IMR-90 (cell line): ENCODE data around the gene ONECUT1. TPM values are rescaled to one million over a fixed set of nuclear protein-coding genes. Genes with fewer than 3 reads are reported as not detected.

ENCODE experiments used
- ATAC-seq: fragments of 200-7000 bp; cut with Tn5 transposase; 2 replicates; pipeline ENCODE4 v1.9.1; 2020; ENCODE audit warnings: low read depth, mild to moderate bottlenecking, moderate library complexity
- BruUV-seq: library from RNA; stranded (reverse); fragments of 400-500 nt; replicated peaks from 2 replicates; lab custom pipeline; 2021; lab: Mats Ljungman, UMichigan
- CTCF ChIA-PET: fragments of 300-600 bp; formaldehyde crosslinking; extraction: SDS; loops from one replicate; lab custom pipeline; 2021; ENCODE audit warnings: antibody characterized with exemption; lab: Yijun Ruan, JAX
- POLR2A ChIA-PET: fragments of 300-600 bp; sonication (Branson Sonifier 250); formaldehyde crosslinking; loops from one replicate; lab custom pipeline; 2022; ENCODE audit warnings: antibody characterized with exemption; ENCODE audit not compliant: unreplicated experiment; lab: Charles Lee
- DNase-seq: peaks from one replicate; pipeline ENCODE4 v3.0.0; 2013
- H2AFZ ChIP-seq: replicated peaks from 2 replicates; pipeline ENCODE3; 2013; ENCODE audit warnings: low read length, mild to moderate bottlenecking; ENCODE audit not compliant: poor library complexity
- H2AK5ac ChIP-seq: 2 replicates; pipeline ENCODE4 v1.6.1; 2013; ENCODE audit warnings: low read depth, low read length, inconsistent platforms
- H2AK9ac ChIP-seq: replicated peaks from 2 replicates; pipeline ENCODE3; 2013; ENCODE audit warnings: mild to moderate bottlenecking, low read depth, low read length, moderate library complexity; ENCODE audit not compliant: poor library complexity
- H2BK120ac ChIP-seq: 2 replicates; pipeline ENCODE4 v1.6.1; 2013; ENCODE audit warnings: low read depth, low read length, inconsistent platforms
- H2BK15ac ChIP-seq: 3 replicates; pipeline ENCODE4 v1.6.1; 2013; ENCODE audit warnings: low read depth, low read length, inconsistent platforms
- H2BK20ac ChIP-seq: 2 replicates; pipeline ENCODE4 v1.6.1; 2013; ENCODE audit warnings: low read depth, mild to moderate bottlenecking, inconsistent platforms, low read length, moderate library complexity
- H2BK5ac ChIP-seq: 2 replicates; pipeline ENCODE4 v1.6.1; 2013; ENCODE audit warnings: mild to moderate bottlenecking, low read depth, low read length, inconsistent platforms; ENCODE audit not compliant: poor library complexity, severe bottlenecking
- H3K14ac ChIP-seq: replicated peaks from 2 replicates; pipeline ENCODE4 v1.6.1; 2013; ENCODE audit warnings: low read depth, low read length, inconsistent platforms
- H3K18ac ChIP-seq: 2 replicates; pipeline ENCODE4 v1.6.1; 2013; ENCODE audit warnings: low read depth, low read length, control low read depth
- H3K23ac ChIP-seq: 2 replicates; pipeline ENCODE4 v1.6.1; 2013; ENCODE audit warnings: low read depth, low read length, inconsistent platforms
- H3K27ac ChIP-seq: 2 replicates; pipeline ENCODE4 v1.5.1; 2013; ENCODE audit warnings: mild to moderate bottlenecking, control low read depth, low read length; ENCODE audit not compliant: insufficient read depth
- H3K27me3 ChIP-seq: 2 replicates; pipeline ENCODE4 v1.6.1; 2013; ENCODE audit warnings: low read length; ENCODE audit not compliant: control insufficient read depth, insufficient read depth
- H3K36me3 ChIP-seq: 2 replicates; pipeline ENCODE4 v1.6.1; 2013; ENCODE audit warnings: low read length, mixed read lengths; ENCODE audit not compliant: control insufficient read depth, insufficient read depth
- H3K4ac ChIP-seq: 2 replicates; pipeline ENCODE4 v1.6.1; 2013; ENCODE audit warnings: low read depth, low read length, inconsistent platforms
- H3K4me1 ChIP-seq: 2 replicates; pipeline ENCODE4 v1.6.1; 2013; ENCODE audit warnings: low read length, mixed read lengths; ENCODE audit not compliant: control insufficient read depth, insufficient read depth
- H3K4me2 ChIP-seq: 2 replicates; pipeline ENCODE4 v1.6.1; 2013; ENCODE audit warnings: low read depth, mild to moderate bottlenecking, control low read depth, low read length, moderate library complexity
- H3K4me3 ChIP-seq: 2 replicates; pipeline ENCODE4 v1.5.1; 2013; ENCODE audit warnings: low read depth, mild to moderate bottlenecking, control low read depth, low read length, moderate library complexity; ENCODE audit not compliant: insufficient read depth
- H3K56ac ChIP-seq: 2 replicates; pipeline ENCODE4 v1.6.1; 2013; ENCODE audit warnings: low read length, inconsistent platforms; ENCODE audit not compliant: insufficient read depth; ENCODE audit errors: extremely low read depth
- H3K79me1 ChIP-seq, 2 experiments: 2 replicates each; pipeline ENCODE4 v1.6.1; 2013; ENCODE audit warnings: low read length in 2 of 2, inconsistent platforms in 1 of 2, low read depth in 1 of 2
- H3K9ac ChIP-seq: 2 replicates; pipeline ENCODE4 v1.6.1; 2013; ENCODE audit warnings: low read depth, low read length, control low read depth
- H3K9me1 ChIP-seq: 2 replicates; pipeline ENCODE4 v1.6.1; 2013; ENCODE audit warnings: low read length, inconsistent platforms; ENCODE audit not compliant: insufficient read depth
- H3K9me3 ChIP-seq: 2 replicates; pipeline ENCODE4 v1.6.1; 2013; ENCODE audit warnings: low read length; ENCODE audit not compliant: control insufficient read depth, insufficient read depth
- H4K20me1 ChIP-seq: 2 replicates; pipeline ENCODE4 v1.6.1; 2013; ENCODE audit warnings: low read length, inconsistent platforms; ENCODE audit not compliant: insufficient read depth
- H4K5ac ChIP-seq: 2 replicates; pipeline ENCODE4 v1.6.1; 2013; ENCODE audit warnings: mild to moderate bottlenecking, low read depth, low read length, control low read depth
- H4K8ac ChIP-seq, 2 experiments: 2 replicates each; pipeline ENCODE4 v1.6.1; 2013; ENCODE audit warnings: low read depth in 2 of 2, low read length in 2 of 2, control low read depth in 1 of 2, inconsistent platforms in 1 of 2
- H4K91ac ChIP-seq: 2 replicates; pipeline ENCODE4 v1.6.1; 2013; ENCODE audit warnings: low read depth, low read length, inconsistent platforms; ENCODE audit not compliant: insufficient read depth
- BHLHE40 ChIP-seq: fragments of 150-350 bp; IDR thresholded peaks from 2 replicates; pipeline ENCODE4 v1.6.1; 2016; ENCODE audit warnings: mild to moderate bottlenecking, low read depth, low read length
- CTCF ChIP-seq: conservative IDR thresholded peaks from 2 replicates; pipeline ENCODE4 v1.5.1; 2012; ENCODE audit warnings: mild to moderate bottlenecking, low read depth, low read length, improper control_type of control experiment
- FOS ChIP-seq: fragments of 150-350 bp; IDR thresholded peaks from 2 replicates; pipeline ENCODE4 v1.6.1; 2016; ENCODE audit warnings: low read depth, low read length
- MAFK ChIP-seq: IDR thresholded peaks from 2 replicates; pipeline ENCODE4 v1.6.1; 2012; ENCODE audit warnings: low read depth, low read length, improper control_type of control experiment
- MAZ ChIP-seq: IDR thresholded peaks from 2 replicates; pipeline ENCODE4 v1.6.1; 2012; ENCODE audit warnings: low read depth, mild to moderate bottlenecking, low read length, improper control_type of control experiment, moderate library complexity, borderline replicate concordance
- MXI1 ChIP-seq: IDR thresholded peaks from 2 replicates; pipeline ENCODE4 v1.6.1; 2012; ENCODE audit warnings: low read depth, mild to moderate bottlenecking, low read length, moderate library complexity, borderline replicate concordance
- NFE2L2 ChIP-seq: fragments of 150-350 bp; IDR thresholded peaks from 2 replicates; pipeline ENCODE4 v1.6.1; 2016; ENCODE audit warnings: low read depth, mild to moderate bottlenecking, low read length
- POLR2A ChIP-seq: IDR thresholded peaks from 2 replicates; pipeline ENCODE4 v1.6.1; 2012; ENCODE audit warnings: mild to moderate bottlenecking, low read depth, low read length
- RAD21 ChIP-seq: IDR thresholded peaks from 2 replicates; pipeline ENCODE4 v1.6.1; 2012; ENCODE audit warnings: low read length, improper control_type of control experiment
- RCOR1 ChIP-seq: IDR thresholded peaks from 2 replicates; pipeline ENCODE4 v1.6.1; 2012; ENCODE audit warnings: mild to moderate bottlenecking, low read length, improper control_type of control experiment; ENCODE audit not compliant: insufficient replicate concordance
- SMC3 ChIP-seq: fragments of 150-350 bp; IDR thresholded peaks from 2 replicates; pipeline ENCODE4 v1.6.1; 2016; ENCODE audit warnings: low read depth, mild to moderate bottlenecking, antibody characterized with exemption, low read length, moderate library complexity
- WGBS, 2 experiments: methylation state at CpG; one replicate each; pipeline versions ENCODE4 v1.1.5 to v1.1.7; 2013; ENCODE audit warnings: missing lambda C conversion rate in 2 of 2; ENCODE audit not compliant: insufficient read length in 1 of 2; ENCODE audit errors: extremely low coverage in 2 of 2; 5-methylcytosine and 5-hydroxymethylcytosine counted together
- dilution Hi-C: fragments of 300-500 bp; cut with HindIII; formaldehyde crosslinking; loops from one replicate; pipeline ENCODE4 v1.14.3; 2018; ENCODE audit warnings: low sequenced_read_pairs; ENCODE audit not compliant: unreplicated experiment
- in situ Hi-C: fragments of 300-500 bp; cut with MboI; formaldehyde crosslinking; loops from 3 replicates; pipeline ENCODE4 v1.14.3; 2019; ENCODE audit warnings: low sequenced_read_pairs, inconsistent platforms, mixed read lengths
- intact Hi-C: fragments of 100-400 bp; cut with micrococcal nuclease; formaldehyde crosslinking; loops from 2 replicates; pipeline ENCODE4 v1.10.0; 2022
- polyA plus RNA-seq, 3 experiments: library from polyadenylated mRNA; depleted of rRNA; stranded (reverse); fragments of >200 nt; gene quantifications; 2 replicates each; pipeline ENCODE4 v1.2.3, GENCODE V29; 2012; ENCODE audit warnings: low replicate concordance in 1 of 3
- total RNA-seq: library from RNA; depleted of rRNA; stranded (reverse); fragments of >200 nt; gene quantifications from 2 replicates; pipeline ENCODE4 v1.2.3, GENCODE V29; 2012
- TF ChIP-seq, protein P1 (sequence below): fragments of 150-350 bp; IDR thresholded peaks from 2 replicates; pipeline ENCODE4 v1.6.1; 2017; ENCODE audit warnings: mild to moderate bottlenecking, antibody characterized with exemption, low read length, low read depth

The ONECUT1 gene
- total and polyA plus RNA-seq, 2 of the 4 experiments (the other 2 are of a cell fraction), result not detected

- CTCF ChIA-PET, result no interaction called here
- Histone ChIP-seq H3K27ac (no peak overlapping the region), H2BK5ac (no peak overlapping the region), H3K14ac (no peak overlapping the region), H2AK9ac (no peak overlapping the region), H3K23ac (no peak overlapping the region), H3K9me3 (peaks cover 4% of the 10 kb centered on the region; the same call in 1 of the 2 replicates), H3K4ac (no peak overlapping the region), H3K4me1 (no peaks in the 10 kb centered on the region; the same call in 1 of the 2 replicates), H3K9me1 (no peaks in the 10 kb centered on the region), H4K5ac (no peak overlapping the region), H3K9ac (no peak overlapping the region), H3K36me3 (no peaks in the 10 kb centered on the region), H3K27me3 (peaks cover 77% of the 10 kb centered on the region), H2AFZ (no peak overlapping the region), H3K79me1 (no peaks in the 10 kb centered on the region), H3K18ac (no peak overlapping the region), H4K8ac (no peak overlapping the region), H4K20me1 (no peaks in the 10 kb centered on the region), H2BK15ac (no peak overlapping the region), H2AK5ac (no peak overlapping the region), H4K91ac (no peak overlapping the region), H2BK120ac (no peak overlapping the region), H3K4me3 (no peak overlapping the region), H3K56ac (no peak overlapping the region), H2BK20ac (no peak overlapping the region), H3K4me2 (peak overlapping the region; percentile 16; the same call in 1 of the 2 replicates)
- no peak for ATAC-seq
- dilution Hi-C loops (no loop called here), intact Hi-C loops (no loop called here), in situ Hi-C loops (no loop called here)
- POLR2A ChIA-PET, result no interaction called here
- no TSS peak for BruUV-seq
- DNase-seq, result no peak
- WGBS, 2 experiments, result 2% methylated on average over 13 of the region's 49 CpGs; no CpG with 5 or more reads in 1 of the 2 experiments
- no peak for TF ChIP-seq FOS
- TF ChIP-seq POLR2A, result no peak
- TF ChIP-seq MXI1, result no peak
- no peak for TF ChIP-seq CTCF
- no peak for TF ChIP-seq RAD21
- TF ChIP-seq, protein P1, sequence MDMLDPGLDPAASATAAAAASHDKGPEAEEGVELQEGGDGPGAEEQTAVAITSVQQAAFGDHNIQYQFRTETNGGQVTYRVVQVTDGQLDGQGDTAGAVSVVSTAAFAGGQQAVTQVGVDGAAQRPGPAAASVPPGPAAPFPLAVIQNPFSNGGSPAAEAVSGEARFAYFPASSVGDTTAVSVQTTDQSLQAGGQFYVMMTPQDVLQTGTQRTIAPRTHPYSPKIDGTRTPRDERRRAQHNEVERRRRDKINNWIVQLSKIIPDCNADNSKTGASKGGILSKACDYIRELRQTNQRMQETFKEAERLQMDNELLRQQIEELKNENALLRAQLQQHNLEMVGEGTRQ, result no peak
- no peak for TF ChIP-seq SMC3
- no peak for TF ChIP-seq MAZ
- no peak for TF ChIP-seq NFE2L2
- no peak for TF ChIP-seq MAFK
- TF ChIP-seq BHLHE40, result no peak
- TF ChIP-seq RCOR1, result no peak
These were observed 13.6 kb upstream of the ONECUT1 start for GRCh38 chr15:52803467-52804306.
